HepG2 (cell line): Measurements from ENCODE around the gene HAND1. TPM values are rescaled to one million over a fixed set of nuclear protein-coding genes. Genes with fewer than 3 reads are reported as not detected.

ENCODE experiments used
- HCFC1 ChIP-seq: fragments of 150-350 bp; IDR thresholded peaks from 2 replicates; pipeline ENCODE4 v1.6.1; 2014; ENCODE audit warnings: low read depth, low read length
- HMG20A ChIP-seq: IDR thresholded peaks from 2 replicates; pipeline ENCODE4 v1.6.1; 2016; ENCODE audit warnings: borderline replicate concordance
- HNRNPLL ChIP-seq: fragments of 200-400 bp; formaldehyde crosslinking; IDR thresholded peaks from 2 replicates; pipeline ENCODE4 v1.6.1; 2017; ENCODE audit warnings: mild to moderate bottlenecking, low read depth, low read length; ENCODE audit not compliant: poor library complexity, severe bottlenecking
- KAT7 ChIP-seq: IDR thresholded peaks from 2 replicates; pipeline ENCODE4 v1.6.1; 2018; ENCODE audit warnings: borderline replicate concordance, missing compliant biosample characterization
- NR2F6 ChIP-seq, 2 experiments: IDR thresholded peaks; 2 replicates each; pipeline ENCODE4 v1.6.1; 2016; ENCODE audit warnings: antibody characterized with exemption in 1 of 2, mild to moderate bottlenecking in 1 of 2
- PHF8 ChIP-seq: sonication (generic); formaldehyde crosslinking; IDR thresholded peaks from 2 replicates; pipeline ENCODE4 v1.5.0; 2020; ENCODE audit warnings: missing genetic modification reagents
- PTBP1 ChIP-seq: fragments of 200-400 bp; formaldehyde crosslinking; IDR thresholded peaks from 2 replicates; pipeline ENCODE4 v1.6.1; 2018; ENCODE audit warnings: low read length, low read depth; ENCODE audit not compliant: poor library complexity, severe bottlenecking
- RXRB ChIP-seq: IDR thresholded peaks from 2 replicates; pipeline ENCODE4 v1.6.1; 2016; ENCODE audit warnings: borderline replicate concordance, missing genetic modification reagents, missing compliant biosample characterization
- SUZ12 ChIP-seq: fragments of 150-350 bp; IDR thresholded peaks from 2 replicates; pipeline ENCODE4 v1.6.1; 2014; ENCODE audit warnings: low read depth, low read length
- ZEB1 ChIP-seq: IDR thresholded peaks from 2 replicates; pipeline ENCODE4 v1.6.1; 2012; ENCODE audit warnings: mild to moderate bottlenecking, low read depth, inconsistent platforms; ENCODE audit not compliant: insufficient replicate concordance
- ZMAT3 ChIP-seq: sonication (generic); formaldehyde crosslinking; conservative IDR thresholded peaks from 2 replicates; pipeline ENCODE4 v1.7.0; 2021; ENCODE audit warnings: missing genetic modification reagents
- ZNF10 ChIP-seq: sonication (generic); formaldehyde crosslinking; IDR thresholded peaks from 2 replicates; pipeline ENCODE4 v1.4.0; 2020; ENCODE audit warnings: mild to moderate bottlenecking, low read depth, missing genetic modification reagents, borderline replicate concordance
- ZNF484 ChIP-seq: sonication (generic); formaldehyde crosslinking; IDR thresholded peaks from 2 replicates; pipeline ENCODE4 v1.5.1; 2020; ENCODE audit warnings: mild to moderate bottlenecking, low read depth, missing genetic modification reagents, borderline replicate concordance
- ZNF543 ChIP-seq: sonication (generic); formaldehyde crosslinking; IDR thresholded peaks from 2 replicates; pipeline ENCODE4 v1.4.0; 2020; ENCODE audit warnings: mild to moderate bottlenecking, missing genetic modification reagents
- ZNF570 ChIP-seq: sonication (generic); formaldehyde crosslinking; IDR thresholded peaks from 2 replicates; pipeline ENCODE4 v1.4.0; 2020; ENCODE audit warnings: mild to moderate bottlenecking, missing genetic modification reagents, borderline replicate concordance
- ZNF766 ChIP-seq: sonication (generic); formaldehyde crosslinking; IDR thresholded peaks from 2 replicates; pipeline ENCODE4 v1.5.0; 2020; ENCODE audit warnings: missing genetic modification reagents, borderline replicate concordance
- ZNF792 ChIP-seq: IDR thresholded peaks from 2 replicates; pipeline ENCODE4 v1.6.1; 2016
- polyA plus RNA-seq, 8 experiments: library from polyadenylated mRNA; depleted of rRNA in 3 of 8; stranded (reverse) in 7 of 8; unstranded in 1 of 8; fragments of >200 nt; fragmentation: Illumina TruSeq in 4 of 8; extraction: Trizol in 4 of 8; gene quantifications; 2 replicates each; pipeline versions ENCODE4 v1.2.1 to v1.2.3, GENCODE V29; 2011 to 2016; ENCODE audit warnings: low read depth in 4 of 8, missing spikeins in 1 of 8, mixed read lengths in 1 of 8; ENCODE audit not compliant: insufficient read depth in 1 of 8
- total RNA-seq, 5 experiments: library from RNA; depleted of rRNA; stranded (reverse); fragments of >200 nt; fragmentation: Illumina TruSeq; extraction: Trizol; gene quantifications; 2 replicates each; pipeline ENCODE4 v1.2.3, GENCODE V29; 2016; ENCODE audit warnings: low read depth in 1 of 5
- TF ChIP-seq, protein P1 (sequence below): sonication (generic); formaldehyde crosslinking; IDR thresholded peaks from 2 replicates; pipeline ENCODE4 v1.4.0; 2020; ENCODE audit warnings: missing genetic modification reagents, mild to moderate bottlenecking, borderline replicate concordance
- TF ChIP-seq, protein P2 (sequence below): sonication (generic); formaldehyde crosslinking; IDR thresholded peaks from 2 replicates; pipeline ENCODE4 v1.9.0; 2021; ENCODE audit warnings: missing genetic modification reagents, mild to moderate bottlenecking, borderline replicate concordance
- TF ChIP-seq, protein P3 (sequence below): sonication (generic); formaldehyde crosslinking; IDR thresholded peaks from 2 replicates; pipeline ENCODE4 v1.5.1; 2020; ENCODE audit warnings: missing genetic modification reagents, mild to moderate bottlenecking, borderline replicate concordance
- TF ChIP-seq, protein P4 (sequence below): sonication (generic); formaldehyde crosslinking; IDR thresholded peaks from 2 replicates; pipeline ENCODE4 v1.4.0; 2020; ENCODE audit warnings: low read depth, mild to moderate bottlenecking, missing genetic modification reagents
- TF ChIP-seq, protein P5 (sequence below): sonication (generic); formaldehyde crosslinking; IDR thresholded peaks from 2 replicates; pipeline ENCODE4 v1.5.1; 2020; ENCODE audit warnings: missing genetic modification reagents, mild to moderate bottlenecking, borderline replicate concordance

The HAND1 gene
- total and polyA plus RNA-seq, 2 of the 13 experiments (the other 11 are each of a cell fraction or from before 2014, with no cell fraction given): not detected

GRCh38 chr5:154446195-154447088, 31.6 kb downstream of the HAND1 start (continued):
- TF ChIP-seq ZNF766 (CRISPR knock-in tag) (no peak), PTBP1 (no peak), ZMAT3 (CRISPR knock-in tag) (no peak), KAT7 (CRISPR knock-in tag) (peak; percentile 55; the same call in 1 of the 2 replicates), NR2F6 (IDR thresholded peaks at IDR 0.05) (no peak), NR2F6 (CRISPR knock-in tag; IDR thresholded peaks at IDR 0.05) (no peak), ZNF543 (CRISPR knock-in tag) (no peak), HNRNPLL (peak; percentile 26), SUZ12 (no peak), ZNF10 (no peak), ZNF792 (CRISPR knock-in tag) (no peak), HMG20A (CRISPR knock-in tag) (no peak), RXRB (CRISPR knock-in tag) (no peak), PHF8 (CRISPR knock-in tag) (peak; percentile 65), ZNF484 (CRISPR knock-in tag) (no peak), ZNF570 (no peak), HCFC1 (no peak), ZEB1 (no peak)
- TF ChIP-seq, protein P1, sequence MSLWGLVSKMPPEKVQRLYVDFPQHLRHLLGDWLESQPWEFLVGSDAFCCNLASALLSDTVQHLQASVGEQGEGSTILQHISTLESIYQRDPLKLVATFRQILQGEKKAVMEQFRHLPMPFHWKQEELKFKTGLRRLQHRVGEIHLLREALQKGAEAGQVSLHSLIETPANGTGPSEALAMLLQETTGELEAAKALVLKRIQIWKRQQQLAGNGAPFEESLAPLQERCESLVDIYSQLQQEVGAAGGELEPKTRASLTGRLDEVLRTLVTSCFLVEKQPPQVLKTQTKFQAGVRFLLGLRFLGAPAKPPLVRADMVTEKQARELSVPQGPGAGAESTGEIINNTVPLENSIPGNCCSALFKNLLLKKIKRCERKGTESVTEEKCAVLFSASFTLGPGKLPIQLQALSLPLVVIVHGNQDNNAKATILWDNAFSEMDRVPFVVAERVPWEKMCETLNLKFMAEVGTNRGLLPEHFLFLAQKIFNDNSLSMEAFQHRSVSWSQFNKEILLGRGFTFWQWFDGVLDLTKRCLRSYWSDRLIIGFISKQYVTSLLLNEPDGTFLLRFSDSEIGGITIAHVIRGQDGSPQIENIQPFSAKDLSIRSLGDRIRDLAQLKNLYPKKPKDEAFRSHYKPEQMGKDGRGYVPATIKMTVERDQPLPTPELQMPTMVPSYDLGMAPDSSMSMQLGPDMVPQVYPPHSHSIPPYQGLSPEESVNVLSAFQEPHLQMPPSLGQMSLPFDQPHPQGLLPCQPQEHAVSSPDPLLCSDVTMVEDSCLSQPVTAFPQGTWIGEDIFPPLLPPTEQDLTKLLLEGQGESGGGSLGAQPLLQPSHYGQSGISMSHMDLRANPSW: no peak
- TF ChIP-seq, protein P2, sequence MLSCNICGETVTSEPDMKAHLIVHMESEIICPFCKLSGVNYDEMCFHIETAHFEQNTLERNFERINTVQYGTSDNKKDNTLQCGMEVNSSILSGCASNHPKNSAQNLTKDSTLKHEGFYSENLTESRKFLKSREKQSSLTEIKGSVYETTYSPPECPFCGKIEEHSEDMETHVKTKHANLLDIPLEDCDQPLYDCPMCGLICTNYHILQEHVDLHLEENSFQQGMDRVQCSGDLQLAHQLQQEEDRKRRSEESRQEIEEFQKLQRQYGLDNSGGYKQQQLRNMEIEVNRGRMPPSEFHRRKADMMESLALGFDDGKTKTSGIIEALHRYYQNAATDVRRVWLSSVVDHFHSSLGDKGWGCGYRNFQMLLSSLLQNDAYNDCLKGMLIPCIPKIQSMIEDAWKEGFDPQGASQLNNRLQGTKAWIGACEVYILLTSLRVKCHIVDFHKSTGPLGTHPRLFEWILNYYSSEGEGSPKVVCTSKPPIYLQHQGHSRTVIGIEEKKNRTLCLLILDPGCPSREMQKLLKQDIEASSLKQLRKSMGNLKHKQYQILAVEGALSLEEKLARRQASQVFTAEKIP (CRISPR knock-in tag): no peak
- TF ChIP-seq, protein P3, sequence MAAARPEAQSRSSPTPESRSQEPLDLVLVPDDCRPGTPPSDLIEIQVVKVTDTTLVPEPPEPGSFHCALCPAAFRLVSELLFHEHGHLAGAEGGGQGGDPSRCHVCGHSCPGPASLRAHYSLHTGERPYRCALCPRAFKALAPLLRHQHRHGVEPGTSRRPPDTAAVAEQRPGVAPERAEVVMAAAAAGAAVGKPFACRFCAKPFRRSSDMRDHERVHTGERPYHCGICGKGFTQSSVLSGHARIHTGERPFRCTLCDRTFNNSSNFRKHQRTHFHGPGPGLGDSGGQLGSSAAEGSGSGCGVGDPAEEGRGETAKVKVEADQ (CRISPR knock-in tag): no peak
- TF ChIP-seq, protein P4, sequence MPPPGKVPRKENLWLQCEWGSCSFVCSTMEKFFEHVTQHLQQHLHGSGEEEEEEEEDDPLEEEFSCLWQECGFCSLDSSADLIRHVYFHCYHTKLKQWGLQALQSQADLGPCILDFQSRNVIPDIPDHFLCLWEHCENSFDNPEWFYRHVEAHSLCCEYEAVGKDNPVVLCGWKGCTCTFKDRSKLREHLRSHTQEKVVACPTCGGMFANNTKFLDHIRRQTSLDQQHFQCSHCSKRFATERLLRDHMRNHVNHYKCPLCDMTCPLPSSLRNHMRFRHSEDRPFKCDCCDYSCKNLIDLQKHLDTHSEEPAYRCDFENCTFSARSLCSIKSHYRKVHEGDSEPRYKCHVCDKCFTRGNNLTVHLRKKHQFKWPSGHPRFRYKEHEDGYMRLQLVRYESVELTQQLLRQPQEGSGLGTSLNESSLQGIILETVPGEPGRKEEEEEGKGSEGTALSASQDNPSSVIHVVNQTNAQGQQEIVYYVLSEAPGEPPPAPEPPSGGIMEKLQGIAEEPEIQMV (CRISPR knock-in tag): no peak
- TF ChIP-seq, protein P5, sequence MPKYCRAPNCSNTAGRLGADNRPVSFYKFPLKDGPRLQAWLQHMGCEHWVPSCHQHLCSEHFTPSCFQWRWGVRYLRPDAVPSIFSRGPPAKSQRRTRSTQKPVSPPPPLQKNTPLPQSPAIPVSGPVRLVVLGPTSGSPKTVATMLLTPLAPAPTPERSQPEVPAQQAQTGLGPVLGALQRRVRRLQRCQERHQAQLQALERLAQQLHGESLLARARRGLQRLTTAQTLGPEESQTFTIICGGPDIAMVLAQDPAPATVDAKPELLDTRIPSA (CRISPR knock-in tag): no peak
